CD4-positive, alpha-beta T cell treated with Interleukin-6 at 100 ng/mL for 8 hours (primary cell): ENCODE results near the gene RABEP1.

Experiments used
- DNase-seq: peaks from one replicate; pipeline ENCODE4 v3.0.0-alpha.2; 2020; ENCODE audit warnings: mixed read lengths, low spot score

Gene RABEP1

DNA sequence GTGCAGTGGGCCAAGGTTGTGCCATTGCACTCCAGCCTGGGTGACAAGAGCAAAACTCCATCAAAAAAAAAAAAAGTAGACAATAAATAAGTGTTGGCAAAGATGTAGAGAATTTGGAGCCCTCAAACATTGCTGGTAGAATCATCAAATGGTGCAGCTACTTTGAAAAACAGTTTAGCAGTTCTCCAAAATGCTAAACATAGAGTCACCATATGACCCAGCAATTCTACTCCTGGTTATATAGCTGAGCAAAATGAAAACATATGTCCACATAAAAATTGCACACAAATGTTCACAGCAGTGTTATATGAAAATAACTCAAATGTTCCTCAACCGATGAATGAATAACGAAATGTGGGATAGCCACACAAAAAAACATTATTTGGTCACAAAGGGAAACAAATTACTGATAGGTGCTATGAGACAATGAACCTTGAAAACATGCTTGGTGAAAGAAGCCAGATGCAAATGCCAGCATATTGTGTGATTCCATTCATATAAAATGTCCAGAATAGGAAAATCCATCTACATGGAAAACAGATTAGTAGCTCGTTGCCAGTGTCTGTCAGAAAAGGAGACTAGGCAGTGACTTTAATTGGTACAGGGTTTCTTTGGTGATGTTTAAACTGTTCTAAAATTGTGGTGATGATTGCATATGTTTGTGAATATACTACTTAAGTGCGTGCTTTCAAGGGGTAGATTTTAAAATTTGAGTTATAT is 12.7 kb upstream of the RABEP1 start:
- no peak for DNase-seq

DNA sequence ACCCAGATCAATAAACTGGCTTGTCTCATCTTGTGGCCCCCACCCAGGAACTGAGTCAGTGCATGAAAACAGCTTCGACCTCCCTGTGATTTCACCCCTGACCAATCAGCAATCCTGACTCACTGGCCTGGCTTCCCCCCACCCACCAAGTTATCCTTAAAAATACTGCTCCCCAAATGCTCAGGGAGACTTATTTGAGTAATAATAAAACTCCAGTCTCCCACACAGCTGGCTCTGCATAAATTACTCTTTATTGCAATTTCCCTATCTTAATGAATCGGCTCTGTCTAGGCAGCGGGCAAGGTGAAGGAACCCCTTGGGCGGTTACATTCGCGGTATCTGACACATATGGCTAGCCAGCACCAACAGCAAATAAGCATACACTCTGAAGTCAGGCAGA is 9.8 kb upstream of the RABEP1 start:
- DNase-seq, result no peak

DNA sequence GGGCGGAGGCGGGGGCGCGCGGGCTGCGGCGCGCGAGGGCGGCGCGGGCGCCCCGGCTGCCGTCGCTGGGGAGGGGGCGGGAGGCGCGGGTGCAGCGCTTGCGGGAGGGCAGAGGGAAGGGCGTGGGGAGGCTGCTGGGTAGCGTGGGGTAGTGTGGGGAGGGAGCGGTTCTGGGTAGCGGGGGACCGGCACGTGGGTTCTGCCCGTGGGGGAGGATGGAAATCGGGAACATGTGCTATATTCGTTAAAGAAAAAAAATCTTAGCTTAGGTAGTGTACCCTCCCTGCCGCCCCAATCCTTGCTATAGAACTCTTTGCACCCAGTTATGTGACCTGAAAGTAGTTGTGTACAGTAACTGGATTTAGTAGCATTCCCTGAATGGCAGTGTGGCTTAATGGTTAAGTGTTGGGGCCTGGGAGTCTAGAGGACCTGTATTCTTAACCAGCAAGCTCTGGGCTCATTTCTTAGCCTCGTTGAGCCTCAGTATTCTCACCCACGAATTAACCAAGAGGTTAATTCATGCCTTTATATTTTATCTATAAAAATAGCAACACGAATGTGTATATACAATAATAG is 646 bp downstream of the RABEP1 start:
- no peak for DNase-seq

- no peak for DNase-seq
These were observed 1.7 kb downstream of the RABEP1 start for GRCh38 chr17:5283571-5284315.

DNA sequence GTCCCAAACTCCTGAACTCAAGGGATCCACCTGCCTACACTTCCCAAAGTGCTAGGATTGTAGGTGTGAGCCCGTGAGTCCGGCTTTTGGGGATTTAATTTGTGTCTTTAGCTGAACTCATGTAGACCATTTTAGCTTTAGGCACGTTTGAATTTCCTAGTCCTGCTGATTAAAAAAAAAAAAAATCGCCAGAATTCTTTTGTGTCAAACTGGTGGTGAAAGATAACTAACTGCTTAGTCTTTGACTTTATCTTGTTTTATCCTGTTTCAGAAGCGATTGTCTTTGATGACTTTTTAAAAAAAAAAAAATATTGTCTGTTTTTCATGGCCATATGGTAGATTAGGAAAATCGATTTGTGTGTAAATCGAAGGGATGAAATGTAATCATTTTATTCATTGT is 2.6 kb downstream of the RABEP1 start:
- no peak for DNase-seq

DNA sequence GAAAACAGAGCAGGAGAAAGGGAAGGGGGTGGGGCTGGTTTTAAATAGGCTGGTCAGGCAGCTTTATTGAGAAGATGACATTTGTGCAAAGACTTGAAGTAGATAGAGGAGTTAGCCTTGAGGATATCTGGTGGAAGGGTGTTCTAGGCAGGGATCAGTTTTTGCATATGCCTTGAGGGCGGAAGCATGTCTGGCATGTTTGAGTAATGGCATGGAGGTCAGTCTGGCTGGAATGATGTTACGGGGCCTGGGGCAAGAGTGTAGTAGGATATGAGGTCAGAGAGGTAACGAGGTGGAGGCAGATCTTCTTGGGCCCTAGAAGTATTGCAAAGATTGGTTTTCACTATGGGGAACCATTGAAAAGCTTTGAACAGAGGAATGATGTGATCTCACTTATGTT is 4.8 kb downstream of the RABEP1 start:
- no peak for DNase-seq

DNA sequence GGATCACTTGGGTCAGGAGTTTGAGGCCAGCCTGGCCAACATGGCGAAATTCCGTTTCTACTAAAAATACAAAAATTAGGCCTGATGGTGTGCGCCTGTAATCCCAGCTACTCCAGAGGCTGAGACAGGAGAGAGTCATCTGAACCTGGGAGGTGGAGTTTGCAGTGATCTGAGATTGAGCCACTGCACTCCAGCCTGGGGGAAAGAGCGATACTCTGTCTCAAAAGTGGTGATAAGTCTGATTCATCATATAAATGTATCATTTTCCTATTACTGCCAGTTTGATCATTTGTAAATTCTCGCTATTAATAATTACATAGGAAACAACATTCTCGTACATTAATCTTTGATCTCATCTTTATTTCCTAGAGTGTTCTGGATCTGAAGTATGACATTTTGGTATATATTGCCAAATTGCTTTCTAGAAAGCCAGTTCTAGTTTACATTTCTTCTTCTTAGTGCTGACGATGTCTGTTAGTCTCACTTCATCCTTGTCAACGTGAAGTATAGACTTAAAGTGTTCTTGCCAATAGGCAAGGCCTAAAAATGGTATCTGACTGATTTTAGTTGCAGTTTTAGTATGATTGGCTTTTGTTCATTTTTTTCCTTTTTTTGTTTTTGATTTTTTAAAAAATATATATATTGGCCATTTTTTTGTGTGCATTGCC is 9.7 kb downstream of the RABEP1 start:
- DNase-seq, result no peak

DNA sequence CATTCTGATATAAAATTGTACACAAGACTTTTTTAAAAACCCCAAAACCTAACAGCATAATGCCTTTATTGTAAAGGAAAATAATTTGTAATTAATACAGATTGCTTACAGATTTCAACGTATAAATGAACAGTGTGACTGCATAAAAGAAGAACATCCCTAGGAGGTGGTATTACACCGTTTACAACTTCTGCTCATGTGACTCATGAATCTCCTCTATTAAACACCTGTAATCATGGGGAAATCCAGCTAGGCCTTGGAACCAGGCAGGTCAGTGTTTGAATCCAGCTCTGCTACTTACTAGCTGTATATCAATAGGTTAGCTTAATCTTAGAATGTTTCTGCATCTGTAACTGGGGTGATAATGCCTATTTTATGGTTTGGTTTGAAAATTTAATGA is 15.2 kb downstream of the RABEP1 start:
- DNase-seq, result no peak

DNA sequence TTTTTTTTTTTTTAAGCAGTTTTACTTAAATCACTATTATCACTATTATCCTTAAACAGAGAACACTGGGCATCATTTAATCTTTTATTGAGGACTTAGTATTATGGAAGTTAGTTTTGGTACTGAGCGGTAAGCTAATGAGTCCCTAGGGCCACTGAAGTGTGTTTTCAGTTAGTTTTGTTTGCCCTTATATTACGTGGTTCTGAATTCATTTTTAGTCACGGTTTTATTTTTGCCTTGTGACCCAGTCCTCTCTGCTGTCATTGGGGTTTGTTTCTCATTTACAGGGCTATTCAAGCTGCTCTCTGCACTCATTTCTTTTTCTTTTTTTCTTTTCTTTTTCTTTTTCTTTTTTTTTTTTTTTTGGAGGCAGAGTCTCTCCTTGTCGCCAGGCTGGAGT is 17.3 kb downstream of the RABEP1 start:
- no peak for DNase-seq

DNA sequence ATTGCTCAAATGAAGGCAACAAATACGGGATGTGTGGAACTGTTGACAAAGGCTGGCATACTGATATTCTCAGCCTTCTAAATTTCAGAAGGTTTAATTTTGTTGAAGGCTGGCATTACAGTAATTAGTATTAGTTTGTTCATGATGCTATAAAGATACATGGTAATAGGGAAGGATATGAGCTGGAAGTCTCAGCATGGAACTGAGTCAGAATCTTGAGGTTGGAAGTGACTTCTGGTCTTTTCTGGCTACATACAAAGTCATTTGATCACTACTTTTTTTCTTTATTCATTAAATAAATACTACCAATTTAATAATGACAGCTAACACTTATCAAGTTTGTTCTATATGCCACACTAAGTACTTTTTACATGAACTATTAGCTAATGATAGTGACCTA is 22.6 kb downstream of the RABEP1 start:
- DNase-seq, result no peak

DNA sequence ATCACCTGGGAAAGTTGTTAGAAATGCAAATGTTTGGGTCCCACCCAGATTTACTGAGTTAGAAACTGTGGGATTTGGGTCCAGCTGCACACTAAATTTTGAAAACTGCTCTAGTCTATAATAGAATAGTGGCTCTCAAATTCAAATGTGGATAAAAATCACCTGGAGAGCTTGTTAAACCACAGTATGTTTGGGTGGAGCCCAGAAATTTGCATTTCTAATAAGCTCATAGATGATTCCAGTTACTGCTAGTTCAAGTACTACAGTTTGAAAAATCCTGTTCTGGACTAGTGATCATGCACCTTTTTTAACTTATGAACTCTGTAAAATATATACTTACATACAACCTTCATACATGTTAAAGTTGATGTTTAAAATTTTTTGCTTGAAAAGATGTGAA is 27.8 kb downstream of the RABEP1 start:
- DNase-seq, result no peak

DNA sequence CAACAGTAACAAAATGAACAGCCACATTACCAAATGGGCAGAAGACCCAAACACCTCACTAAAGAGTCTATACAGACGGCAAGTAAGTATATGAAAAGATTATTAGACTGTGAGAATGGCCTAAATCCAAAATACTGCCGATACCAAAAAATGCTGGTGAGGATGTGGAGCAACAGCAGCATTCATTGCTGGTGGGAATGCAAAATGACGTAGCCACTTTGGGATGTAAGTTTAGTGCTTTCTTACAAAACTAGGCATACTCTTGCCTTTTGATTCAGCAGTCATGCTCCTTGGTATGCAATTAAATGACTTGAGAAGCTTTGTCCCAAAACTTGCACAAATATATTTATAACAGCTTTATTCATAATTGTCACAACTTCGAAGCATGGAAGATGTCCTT is 43.8 kb downstream of the RABEP1 start:
- no peak for DNase-seq

- DNase-seq, result peak; percentile 10
These were observed 47.9 kb downstream of the RABEP1 start for GRCh38 chr17:5329784-5330557.

- DNase-seq, result no peak
These were observed 48.9 kb downstream of the RABEP1 start for GRCh38 chr17:5330981-5331380.

DNA sequence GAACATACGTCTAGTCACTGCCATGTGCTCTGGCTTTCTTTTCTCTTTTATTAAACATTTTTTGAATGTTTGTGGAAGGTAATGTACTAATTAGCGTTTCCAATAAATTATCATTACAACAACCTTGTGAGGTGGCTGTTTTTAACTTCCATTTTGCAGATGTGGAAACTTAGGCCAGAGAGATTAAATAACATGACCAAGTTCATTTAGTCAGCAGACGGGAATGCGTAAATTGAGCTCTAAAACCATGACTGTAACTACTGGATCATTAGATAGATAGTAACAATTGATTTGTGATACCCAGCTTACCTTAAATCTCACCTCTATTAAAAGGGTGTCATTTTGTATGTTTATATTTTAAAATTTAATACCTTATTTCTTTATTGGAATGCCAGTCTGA is 49.4 kb downstream of the RABEP1 start:
- DNase-seq, result no peak

DNA sequence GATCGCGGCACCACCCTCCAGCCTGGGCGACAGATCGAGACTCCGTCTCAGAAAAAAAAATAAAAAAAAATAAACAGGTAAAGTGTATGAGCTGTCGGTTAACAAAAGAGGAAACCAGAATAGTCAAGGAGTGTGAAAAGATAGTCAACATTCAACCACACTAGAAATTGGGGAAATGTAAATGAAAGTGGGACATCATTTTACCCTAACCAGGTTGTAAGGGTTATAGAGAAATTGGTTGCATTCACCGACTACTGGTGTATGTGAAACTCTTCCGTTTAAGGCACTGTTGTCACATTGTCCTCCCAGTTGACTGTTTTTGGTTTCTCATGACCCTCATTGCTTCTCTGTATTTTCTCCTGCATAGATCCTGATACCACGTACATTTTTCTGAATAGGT is 62.8 kb downstream of the RABEP1 start:
- DNase-seq, result no peak

GRCh38 chr17:5352681-5353289 is 70.7 kb downstream of the RABEP1 start:
- DNase-seq, result no peak

GRCh38 chr17:5354310-5354709 is 72.2 kb downstream of the RABEP1 start:
- no peak for DNase-seq

- no peak for DNase-seq
These were observed 72.9 kb downstream of the RABEP1 start for GRCh38 chr17:5354886-5355415.

DNA sequence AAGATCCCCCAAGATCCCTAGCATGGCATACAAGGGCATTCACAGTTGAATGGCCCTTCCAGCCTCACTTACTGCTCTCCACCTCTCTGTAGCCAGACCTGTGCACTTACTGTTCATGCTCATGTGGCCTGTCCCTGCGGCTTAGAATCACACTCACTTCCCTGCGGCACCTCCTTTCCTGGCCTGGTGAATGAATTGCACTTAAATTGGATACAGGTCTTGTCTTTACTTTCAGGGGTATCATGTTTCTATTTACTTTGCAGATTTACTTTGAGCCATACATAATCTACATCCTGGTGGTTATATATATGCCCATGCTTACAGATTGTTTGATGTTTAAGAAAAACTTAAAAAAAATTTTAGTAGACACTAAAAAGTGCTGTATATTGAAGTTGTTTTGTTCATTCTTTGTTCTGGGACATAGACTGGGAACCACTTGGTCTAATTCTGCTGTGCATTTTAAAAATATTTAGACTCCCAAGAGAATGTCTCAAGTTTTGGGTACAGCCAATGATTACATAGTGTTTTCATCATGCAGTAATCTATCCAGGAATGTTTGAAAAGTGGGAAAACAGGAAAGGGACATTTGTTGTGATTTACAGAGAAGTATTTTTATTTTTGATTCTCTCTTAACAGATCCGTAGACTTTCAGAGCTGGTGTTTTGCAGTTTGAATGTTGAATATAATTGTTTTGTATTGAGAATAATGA is 73.5 kb downstream of the RABEP1 start:
- no peak for DNase-seq

DNA sequence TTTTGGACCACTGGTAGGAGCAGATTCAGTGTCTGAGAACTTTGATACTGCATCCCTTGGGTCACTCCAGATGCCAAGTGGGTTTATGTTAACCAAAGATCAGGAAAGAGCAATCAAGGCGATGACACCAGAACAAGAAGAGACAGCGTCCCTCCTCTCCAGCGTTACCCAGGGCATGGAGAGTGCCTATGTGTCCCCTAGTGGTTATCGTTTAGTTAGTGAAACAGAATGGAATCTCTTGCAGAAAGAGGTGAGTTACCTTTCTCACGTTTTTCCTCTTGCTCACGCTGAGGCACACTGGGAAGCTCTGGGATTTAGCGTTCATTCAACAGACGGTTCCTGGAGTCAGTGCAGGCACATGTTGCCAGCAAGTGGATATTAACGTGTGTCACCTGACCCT is 79.3 kb downstream of the RABEP1 start:
- DNase-seq, result no peak
